ENCODE measurements around the gene URB2. TPM values are rescaled to one million over a fixed set of nuclear protein-coding genes. Genes with fewer than 3 reads are reported as not detected.
"Not testable (repeated sequence)": the region's sequence is repeated elsewhere in the genome, so short reads cannot be mapped to it uniquely, and the experiment has no call there.

Gene URB2
- total RNA-seq, 4 donors from 2014 or later, result 6.0 to 12.1 (median 9.2) TPM

GRCh38 chr1:229621663-229622062 lies 4.4 kb upstream of the URB2 start:
- peaks cover 5 to 70% (median 9%) of the 10 kb centered on the region in 3 donors for H3K4me1 ChIP-seq
- no peak for TF ChIP-seq CTCF (IDR thresholded peaks at IDR 0.05)
- no peak for TF ChIP-seq POLR2AphosphoS5 (IDR thresholded peaks at IDR 0.05)
- TF ChIP-seq POLR2A (IDR thresholded peaks at IDR 0.05), result no peak
- no peak for TF ChIP-seq EP300 (IDR thresholded peaks at IDR 0.05)
- 85% methylated on average over 2 of the region's 2 CpGs for WGBS, 2 donors (ENCODE audit: low coverage in 1 of 2)

GRCh38 chr1:229622641-229623120 lies 3.4 kb upstream of the URB2 start:
- 95 to 96% methylated on average over 5 to 7 of the region's 10 CpGs for WGBS, 2 donors (ENCODE audit: low coverage in 1 of 2)
- H3K27ac ChIP-seq, H3K4me3 ChIP-seq, H3K36me3 ChIP-seq, H3K9me3 ChIP-seq, ATAC-seq, H3K27me3 ChIP-seq: not testable (repeated sequence)
- peaks cover 5 to 72% (median 17%) of the 10 kb centered on the region in 3 donors for H3K4me1 ChIP-seq

More at GRCh38 chr1:229621663-229622062, 4.4 kb upstream of the URB2 start:
- no peak overlapping the region for H3K4me3 ChIP-seq
- no peak for ATAC-seq
- H3K9me3 ChIP-seq, result no peaks in the 10 kb centered on the region
- no peaks in the 10 kb centered on the region for H3K27me3 ChIP-seq
- H3K27ac ChIP-seq, result no peak overlapping the region
- H3K36me3 ChIP-seq, result no peaks in the 10 kb centered on the region

- Histone ChIP-seq H3K9me3 (no peaks in the 10 kb centered on the region), H3K36me3 (no peaks in the 10 kb centered on the region), H3K4me3 (no peak overlapping the region), H3K27ac (no peak overlapping the region), H3K4me1 (peaks cover 5 to 70% (median 17%) of the 10 kb centered on the region in 3 donors), H3K27me3 (no peaks in the 10 kb centered on the region)
- TF ChIP-seq POLR2AphosphoS5 (IDR thresholded peaks at IDR 0.05), result no peak
- TF ChIP-seq POLR2A (IDR thresholded peaks at IDR 0.05), result no peak
- TF ChIP-seq CTCF (IDR thresholded peaks at IDR 0.05), result no peak
- TF ChIP-seq EP300 (IDR thresholded peaks at IDR 0.05), result no peak
- 95 to 98% methylated on average over 3 to 4 of the region's 5 CpGs for WGBS, 2 donors (ENCODE audit: low coverage in 1 of 2)
- no peak for ATAC-seq
These were observed 2.8 kb upstream of the URB2 start for GRCh38 chr1:229623225-229623624.

GRCh38 chr1:229623838-229624237 lies 2.2 kb upstream of the URB2 start:
- no peaks in the 10 kb centered on the region for H3K9me3 ChIP-seq
- no peak overlapping the region for H3K4me3 ChIP-seq
- ATAC-seq, result no peak
- peaks cover 5 to 64% (median 17%) of the 10 kb centered on the region in 3 donors for H3K4me1 ChIP-seq
- H3K36me3 ChIP-seq, result no peaks in the 10 kb centered on the region
- H3K27me3 ChIP-seq, result no peaks in the 10 kb centered on the region
- TF ChIP-seq EP300 (IDR thresholded peaks at IDR 0.05), result no peak
- TF ChIP-seq POLR2A (IDR thresholded peaks at IDR 0.05), result no peak
- no peak for TF ChIP-seq POLR2AphosphoS5 (IDR thresholded peaks at IDR 0.05)
- no peak for TF ChIP-seq CTCF (IDR thresholded peaks at IDR 0.05)
- WGBS, 2 donors (ENCODE audit: low coverage in 1 of 2), result 50 to 80% methylated on average over 1 of the region's 1 CpG
- H3K27ac ChIP-seq, result no peak overlapping the region

- Histone ChIP-seq H3K4me3 (peak overlapping the region; percentile 77 to 83), H3K9me3 (no peaks in the 10 kb centered on the region), H3K27me3 (no peaks in the 10 kb centered on the region), H3K4me1 (peaks cover 5 to 62% (median 17%) of the 10 kb centered on the region in 3 donors), H3K36me3 (no peaks in the 10 kb centered on the region), H3K27ac (peak overlapping the region in 3 of 4 donors; percentile 94 to 96 (median 94))
- no peak for ATAC-seq
- 39 to 66% methylated on average over 4 to 9 of the region's 9 CpGs for WGBS, 2 donors (ENCODE audit: low coverage in 1 of 2)
- TF ChIP-seq POLR2A (IDR thresholded peaks at IDR 0.05), result no peak
- TF ChIP-seq POLR2AphosphoS5 (IDR thresholded peaks at IDR 0.05), result no peak
- no peak for TF ChIP-seq EP300 (IDR thresholded peaks at IDR 0.05)
- TF ChIP-seq CTCF (IDR thresholded peaks at IDR 0.05), result no peak
These were observed 1.5 kb upstream of the URB2 start for GRCh38 chr1:229624521-229625070.

Measured in gastroesophageal sphincter (tissue), 4 donors.